ENCODE measurements around the gene CMIP. TPM values are rescaled to one million over a fixed set of nuclear protein-coding genes. Genes with fewer than 3 reads are reported as not detected.

CMIP gene
- polyA plus RNA-seq, 1 of the 3 experiments (the other 2 are of a cell fraction), result 5.4 TPM

- Histone ChIP-seq H3K9me2 (no peaks in the 10 kb centered on the region), H3K4me3 (ENCODE audit: low read depth in 2 of 2, low read length in 1 of 2) (peak overlapping the region; percentile 45 to 54), H4K20me1 (ENCODE audit: insufficient read depth) (no peaks in the 10 kb centered on the region), H3F3A (replicated peaks; ENCODE audit: insufficient read depth) (no peaks in the 10 kb centered on the region), H3K27me3 (ENCODE audit: insufficient read depth) (no peaks in the 10 kb centered on the region; the same call in 1 of the 2 replicates), H3K36me3 (replicated peaks in 1 of 2; ENCODE audit: control insufficient read depth in 1 of 2, insufficient read depth in 2 of 2, low read length in 1 of 2) (no peaks in the 10 kb centered on the region), H3K9me3 (no peaks in the 10 kb centered on the region), H3K27ac (ENCODE audit: low read depth in 2 of 2, low read length in 1 of 2) (no peak overlapping the region), H3K9ac (no peak overlapping the region), H3K79me2 (ENCODE audit: insufficient read depth) (no peaks in the 10 kb centered on the region), H2AFZ (ENCODE audit: low read depth) (peak overlapping the region; percentile 97), H3K4me2 (peak overlapping the region; percentile 70), H3K4me1 (ENCODE audit: control insufficient read depth in 1 of 2, insufficient read depth in 2 of 2, low read depth in 1 of 2, low read length in 1 of 2) (peaks cover 0 to 4% of the 10 kb centered on the region in 2 experiments; a peak in 1 of 4 replicates)
- DNase-seq, result no peak
- WGBS (ENCODE audit: low lambda C conversion rate), result 26% methylated on average over 5 of the region's 5 CpGs
- no peak for TF ChIP-seq EZH2phosphoT487 (IDR thresholded peaks at IDR 0.05; ENCODE audit: borderline replicate concordance, low read depth)
- POLR2A ChIA-PET, result interaction anchor here (0.6 kb wide), 1 partner anchor 42 kb away, joined by 3 read pairs; no protein-coding TSS in a partner anchor
- CTCF ChIA-PET, result no interaction called here
Observed at GRCh38 chr16:81746566-81746965, 302.0 kb downstream of the CMIP start.

GRCh38 chr16:81748476-81749198, 304.0 kb downstream of the CMIP start:
- no peak for DNase-seq
- POLR2A ChIA-PET, result no interaction called here
- H4K20me1 ChIP-seq (ENCODE audit: insufficient read depth), result no peaks in the 10 kb centered on the region
- no peak overlapping the region for H3K27ac ChIP-seq (ENCODE audit: low read depth in 2 of 2, low read length in 1 of 2)
- H3K4me1 ChIP-seq (ENCODE audit: control insufficient read depth in 1 of 2, insufficient read depth in 2 of 2, low read depth in 1 of 2, low read length in 1 of 2), result peaks cover 0 to 4% of the 10 kb centered on the region in 2 experiments; a peak in 1 of 4 replicates
- no peaks in the 10 kb centered on the region for H3K9me2 ChIP-seq
- no peak overlapping the region for H3K9ac ChIP-seq
- no peaks in the 10 kb centered on the region for H3K36me3 ChIP-seq (replicated peaks in 1 of 2; ENCODE audit: control insufficient read depth in 1 of 2, insufficient read depth in 2 of 2, low read length in 1 of 2)
- TF ChIP-seq YY1 (IDR thresholded peaks at IDR 0.05; ENCODE audit: low read depth) (no peak), ELF1 (IDR thresholded peaks at IDR 0.05) (no peak), NFIC (IDR thresholded peaks at IDR 0.05; ENCODE audit: borderline replicate concordance) (no peak)
- no peak overlapping the region for H3K4me2 ChIP-seq
- CTCF ChIA-PET, result no interaction called here
- no peaks in the 10 kb centered on the region for H3F3A ChIP-seq (replicated peaks; ENCODE audit: insufficient read depth)
- no peaks in the 10 kb centered on the region for H3K27me3 ChIP-seq (ENCODE audit: insufficient read depth)
- no peaks in the 10 kb centered on the region for H3K79me2 ChIP-seq (ENCODE audit: insufficient read depth)
- no peak overlapping the region for H2AFZ ChIP-seq (ENCODE audit: low read depth)
- no peaks in the 10 kb centered on the region for H3K9me3 ChIP-seq
- H3K4me3 ChIP-seq (ENCODE audit: low read depth in 2 of 2, low read length in 1 of 2), result no peak overlapping the region
- 55% methylated on average over 6 of the region's 7 CpGs for WGBS (ENCODE audit: low lambda C conversion rate)

- POLR2A ChIA-PET, result interaction anchor here (0.6 kb wide), 1 partner anchor 73 kb away, joined by 4 read pairs; no protein-coding TSS in a partner anchor
- Histone ChIP-seq H4K20me1 (ENCODE audit: insufficient read depth) (no peaks in the 10 kb centered on the region), H3K4me2 (no peak overlapping the region), H3K79me2 (ENCODE audit: insufficient read depth) (no peaks in the 10 kb centered on the region), H2AFZ (ENCODE audit: low read depth) (no peak overlapping the region), H3K27ac (ENCODE audit: low read depth in 2 of 2, low read length in 1 of 2) (no peak overlapping the region), H3K4me3 (ENCODE audit: low read depth in 2 of 2, low read length in 1 of 2) (no peak overlapping the region), H3K36me3 (replicated peaks in 1 of 2; ENCODE audit: control insufficient read depth in 1 of 2, insufficient read depth in 2 of 2, low read length in 1 of 2) (no peaks in the 10 kb centered on the region), H3F3A (replicated peaks; ENCODE audit: insufficient read depth) (no peaks in the 10 kb centered on the region), H3K9me3 (no peaks in the 10 kb centered on the region), H3K9ac (no peak overlapping the region), H3K4me1 (ENCODE audit: control insufficient read depth in 1 of 2, insufficient read depth in 2 of 2, low read depth in 1 of 2, low read length in 1 of 2) (no peaks in the 10 kb centered on the region), H3K9me2 (no peaks in the 10 kb centered on the region), H3K27me3 (ENCODE audit: insufficient read depth) (no peaks in the 10 kb centered on the region)
- CTCF ChIA-PET, result interaction anchor here (1.2 to 1.7 kb wide), 2 partner anchors 15 to 17 kb away, joined by 4 read pairs; no protein-coding TSS in a partner anchor
- no peak for DNase-seq
- 71% methylated on average over 5 of the region's 13 CpGs for WGBS (ENCODE audit: low lambda C conversion rate)
- TF ChIP-seq POLR2AphosphoS5 (IDR thresholded peaks at IDR 0.05; ENCODE audit: low read depth, low read length) (no peak), ZBTB33 (IDR thresholded peaks at IDR 0.05; ENCODE audit: borderline replicate concordance, low read depth) (no peak), EP300 (IDR thresholded peaks at IDR 0.05; ENCODE audit: borderline replicate concordance in 1 of 2, low read depth in 1 of 2, low read length in 1 of 2) (no peak), CHD2 (IDR thresholded peaks at IDR 0.05; ENCODE audit: low read length, partially characterized antibody) (no peak), RFX5 (IDR thresholded peaks at IDR 0.05; ENCODE audit: low read length) (no peak), GATA2 (CRISPR knock-in tag; IDR thresholded peaks at IDR 0.05) (no peak), NFIC (IDR thresholded peaks at IDR 0.05; ENCODE audit: borderline replicate concordance) (no peak), RCOR1 (IDR thresholded peaks at IDR 0.05; ENCODE audit: low read length) (no peak), FOXJ3 (CRISPR knock-in tag; IDR thresholded peaks at IDR 0.05) (no peak), CTCF (IDR thresholded peaks at IDR 0.05) (no peak), PBX3 (IDR thresholded peaks at IDR 0.05) (no peak), MXI1 (IDR thresholded peaks at IDR 0.05; ENCODE audit: low read depth, low read length) (no peak), FOSL2 (IDR thresholded peaks at IDR 0.05; ENCODE audit: borderline replicate concordance, low read depth) (no peak)
Observed at GRCh38 chr16:81752225-81752875, 307.7 kb downstream of the CMIP start.

Data from SK-N-SH (cell line).